DOHH2 (cell line): ENCODE results near the gene TNRC6B.

ENCODE experiments used
- H3F3A ChIP-seq: fragments of 200-600 bp; sonication (generic), shearing (Covaris generic); 2 replicates; pipeline ENCODE4 v1.6.0; 2016; ENCODE audit warnings: antibody characterized with exemption, mild to moderate bottlenecking; ENCODE audit not compliant: control insufficient read depth, insufficient read depth
- H3K27ac ChIP-seq: fragments of 200-600 bp; sonication (generic); 2 replicates; pipeline ENCODE4 v1.5.1; 2014; ENCODE audit warnings: low read depth, mild to moderate bottlenecking, low read length, moderate library complexity
- H3K27me3 ChIP-seq: fragments of 200-600 bp; sonication (generic); 2 replicates; pipeline ENCODE4 v1.6.1; 2014; ENCODE audit warnings: mild to moderate bottlenecking, low read length, mixed read lengths; ENCODE audit not compliant: control insufficient read depth
- H3K36me3 ChIP-seq: fragments of 200-600 bp; sonication (generic); 2 replicates; pipeline ENCODE4 v1.6.1; 2014; ENCODE audit warnings: mild to moderate bottlenecking, low read length, moderate library complexity, mixed read lengths; ENCODE audit not compliant: control insufficient read depth
- H3K4me1 ChIP-seq: fragments of 200-600 bp; sonication (generic); 2 replicates; pipeline ENCODE4 v1.6.1; 2014; ENCODE audit warnings: mild to moderate bottlenecking, low read length, mixed read lengths; ENCODE audit not compliant: control insufficient read depth
- H3K4me2 ChIP-seq: fragments of 200-600 bp; sonication (generic); 2 replicates; pipeline ENCODE4 v1.6.0; 2014; ENCODE audit warnings: mild to moderate bottlenecking, low read length, moderate library complexity
- H3K4me3 ChIP-seq: fragments of 200-600 bp; sonication (generic); 2 replicates; pipeline ENCODE4 v1.5.1; 2014; ENCODE audit warnings: mild to moderate bottlenecking, low read length, mixed read lengths
- H3K79me2 ChIP-seq: fragments of 200-600 bp; sonication (generic); 2 replicates; pipeline ENCODE4 v1.6.1; 2014; ENCODE audit warnings: mild to moderate bottlenecking, low read length, mixed read lengths; ENCODE audit not compliant: control insufficient read depth
- H3K9me2 ChIP-seq: fragments of 200-600 bp; sonication (generic); replicated peaks from 2 replicates; pipeline ENCODE4 v1.6.1; 2014; ENCODE audit warnings: mild to moderate bottlenecking, low read length, mixed read lengths; ENCODE audit not compliant: control insufficient read depth
- H3K9me3 ChIP-seq: fragments of 200-600 bp; sonication (generic); 2 replicates; pipeline ENCODE4 v1.6.1; 2014; ENCODE audit warnings: antibody characterized with exemption, low read length, mixed read lengths; ENCODE audit not compliant: control insufficient read depth, insufficient read depth
- H4K20me1 ChIP-seq: fragments of 200-600 bp; sonication (generic); 2 replicates; pipeline ENCODE4 v1.6.0; 2014; ENCODE audit warnings: low read depth, mild to moderate bottlenecking, antibody characterized with exemption, low read length, moderate library complexity; ENCODE audit not compliant: control insufficient read depth, insufficient read depth
- EZH2phosphoT487 ChIP-seq: fragments of 200-600 bp; sonication (generic); IDR thresholded peaks from 2 replicates; pipeline ENCODE4 v1.6.1; 2017; ENCODE audit warnings: borderline replicate concordance, mild to moderate bottlenecking, antibody characterized with exemption, low read length, moderate library complexity, mixed read lengths
- TF ChIP-seq, protein P1 (sequence below): fragments of 200-600 bp; sonication (generic); IDR thresholded peaks from one replicate; pipeline ENCODE4 v1.5.1; 2014; ENCODE audit warnings: antibody characterized with exemption, mild to moderate bottlenecking, low read depth, low read length; ENCODE audit not compliant: poor library complexity, severe bottlenecking

The TNRC6B gene

GRCh38 chr22:40199852-40200251 is 22.1 kb downstream of the TNRC6B start:
- Histone ChIP-seq H3K9me3 (no peaks in the 10 kb centered on the region), H3K4me1 (peaks cover 87% of the 10 kb centered on the region), H3K4me2 (no peak overlapping the region), H4K20me1 (peaks cover 47% of the 10 kb centered on the region), H3K27me3 (no peaks in the 10 kb centered on the region), H3K9me2 (no peaks in the 10 kb centered on the region), H3K27ac (no peak overlapping the region), H3K79me2 (peaks cover 99% of the 10 kb centered on the region), H3K36me3 (peaks cover 13% of the 10 kb centered on the region), H3F3A (peaks cover 8% of the 10 kb centered on the region), H3K4me3 (no peak overlapping the region)
- TF ChIP-seq, protein P1, sequence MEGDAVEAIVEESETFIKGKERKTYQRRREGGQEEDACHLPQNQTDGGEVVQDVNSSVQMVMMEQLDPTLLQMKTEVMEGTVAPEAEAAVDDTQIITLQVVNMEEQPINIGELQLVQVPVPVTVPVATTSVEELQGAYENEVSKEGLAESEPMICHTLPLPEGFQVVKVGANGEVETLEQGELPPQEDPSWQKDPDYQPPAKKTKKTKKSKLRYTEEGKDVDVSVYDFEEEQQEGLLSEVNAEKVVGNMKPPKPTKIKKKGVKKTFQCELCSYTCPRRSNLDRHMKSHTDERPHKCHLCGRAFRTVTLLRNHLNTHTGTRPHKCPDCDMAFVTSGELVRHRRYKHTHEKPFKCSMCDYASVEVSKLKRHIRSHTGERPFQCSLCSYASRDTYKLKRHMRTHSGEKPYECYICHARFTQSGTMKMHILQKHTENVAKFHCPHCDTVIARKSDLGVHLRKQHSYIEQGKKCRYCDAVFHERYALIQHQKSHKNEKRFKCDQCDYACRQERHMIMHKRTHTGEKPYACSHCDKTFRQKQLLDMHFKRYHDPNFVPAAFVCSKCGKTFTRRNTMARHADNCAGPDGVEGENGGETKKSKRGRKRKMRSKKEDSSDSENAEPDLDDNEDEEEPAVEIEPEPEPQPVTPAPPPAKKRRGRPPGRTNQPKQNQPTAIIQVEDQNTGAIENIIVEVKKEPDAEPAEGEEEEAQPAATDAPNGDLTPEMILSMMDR, result no peak
- TF ChIP-seq EZH2phosphoT487, result no peak

GRCh38 chr22:40200795-40201530 is 23.2 kb downstream of the TNRC6B start:
- H3K4me2 ChIP-seq, result peak overlapping the region; percentile 93

DNA sequence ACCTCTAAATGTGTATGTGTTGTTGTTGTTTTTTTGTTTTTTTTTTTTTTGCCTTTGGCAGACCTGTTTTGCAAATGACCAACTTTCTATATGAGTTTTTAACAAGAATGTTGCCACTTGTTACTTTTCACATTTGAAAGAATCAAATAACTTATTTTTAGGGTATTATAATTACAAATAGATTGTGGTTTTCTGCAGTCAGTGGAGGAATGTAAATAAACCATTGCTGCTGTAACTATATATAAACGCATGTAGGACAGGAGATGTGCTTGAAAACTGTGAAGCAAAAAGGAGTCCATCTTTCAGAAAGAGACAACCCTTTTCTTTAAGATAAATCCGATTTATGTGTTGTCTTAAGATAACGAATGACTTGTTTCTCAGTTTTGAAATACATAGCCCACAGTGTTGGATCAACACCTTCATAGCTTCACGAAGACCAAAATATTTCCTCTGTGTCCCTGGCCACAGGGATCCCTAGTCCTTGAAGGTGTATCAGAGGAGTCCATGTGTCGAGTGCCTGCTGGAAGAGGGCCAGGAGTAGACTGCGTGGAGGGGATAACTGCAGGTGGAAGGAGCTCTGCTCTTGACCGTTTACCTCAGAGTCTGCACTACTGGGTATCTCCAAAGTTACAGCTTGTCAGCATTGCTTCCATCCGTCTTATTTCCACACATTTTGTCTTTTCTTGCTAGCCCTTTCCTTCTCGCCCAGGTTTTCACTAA is 24.7 kb downstream of the TNRC6B start:
- Histone ChIP-seq H3K4me2 (peak overlapping the region; percentile 93), H3K4me1 (peaks cover 66% of the 10 kb centered on the region)

More at GRCh38 chr22:40200795-40201530, 23.2 kb downstream of the TNRC6B start:
- peaks cover 99% of the 10 kb centered on the region for H3K79me2 ChIP-seq
- no peaks in the 10 kb centered on the region for H3K27me3 ChIP-seq
- no peaks in the 10 kb centered on the region for H3K9me2 ChIP-seq
- no peaks in the 10 kb centered on the region for H3K9me3 ChIP-seq
- H3K4me3 ChIP-seq, result peak overlapping the region; percentile 65
- H3F3A ChIP-seq, result peaks cover 8% of the 10 kb centered on the region
- peaks cover 80% of the 10 kb centered on the region for H3K4me1 ChIP-seq
- H3K27ac ChIP-seq, result peak overlapping the region; percentile 57; the same call in 1 of the 2 replicates
- H4K20me1 ChIP-seq, result peaks cover 49% of the 10 kb centered on the region
- peaks cover 13% of the 10 kb centered on the region for H3K36me3 ChIP-seq
- TF ChIP-seq EZH2phosphoT487, result no peak
- TF ChIP-seq, protein P1, result no peak

More for the DNA sequence above, 24.7 kb downstream of the TNRC6B start:
- Histone ChIP-seq H4K20me1 (peaks cover 37% of the 10 kb centered on the region), H3K9me3 (no peaks in the 10 kb centered on the region), H3K9me2 (no peaks in the 10 kb centered on the region), H3K27ac (peak overlapping the region; percentile 57), H3F3A (peaks cover 8% of the 10 kb centered on the region), H3K79me2 (peaks cover 98% of the 10 kb centered on the region), H3K27me3 (no peaks in the 10 kb centered on the region), H3K36me3 (peaks cover 13% of the 10 kb centered on the region), H3K4me3 (peak overlapping the region; percentile 65)
- no peak for TF ChIP-seq EZH2phosphoT487
- TF ChIP-seq, protein P1, result no peak
